PFSK-1 (cell line): Measurements from ENCODE around the gene TMEM163.

Source experiments
- POLR2AphosphoS5 ChIP-seq: IDR thresholded peaks from 2 replicates; pipeline ENCODE4 v1.6.1; 2012; ENCODE audit warnings: low read depth, mild to moderate bottlenecking, control low read depth, low read length, moderate library complexity
- REST ChIP-seq, 2 experiments: IDR thresholded peaks; 2 replicates each; pipeline versions ENCODE4 v1.6.1 to v1.8.0; 2011 to 2012; ENCODE audit warnings: low read depth in 2 of 2, low read length in 2 of 2, control low read depth in 1 of 2, inconsistent platforms in 1 of 2, mild to moderate bottlenecking in 1 of 2, moderate library complexity in 1 of 2; ENCODE audit not compliant: insufficient read depth in 1 of 2
- TAF1 ChIP-seq: IDR thresholded peaks from 2 replicates; pipeline ENCODE4 v1.6.1; 2012; ENCODE audit warnings: low read length, control low read depth, borderline replicate concordance; ENCODE audit not compliant: insufficient read depth

- no peak for TF ChIP-seq POLR2AphosphoS5
- TF ChIP-seq TAF1: no peak
- no peak for TF ChIP-seq REST (IDR thresholded peaks at IDR 0.05; ENCODE audit: insufficient read depth in 1 of 2, low read depth in 2 of 2, low read length in 2 of 2)
Observed at GRCh38 chr2:134670955-134671354, 47.8 kb downstream of the TMEM163 start.
